EH (cell line): Measurements from ENCODE around the gene GOLPH3.

Experiments
- DNase-seq: peaks from one replicate; pipeline ENCODE4 v3.0.0-alpha.2; 2015; ENCODE audit warnings: low read depth

Gene GOLPH3

GRCh38 chr5:32170303-32171151 is 3.6 kb downstream of the GOLPH3 start:
- DNase-seq: peak; percentile 91

DNA sequence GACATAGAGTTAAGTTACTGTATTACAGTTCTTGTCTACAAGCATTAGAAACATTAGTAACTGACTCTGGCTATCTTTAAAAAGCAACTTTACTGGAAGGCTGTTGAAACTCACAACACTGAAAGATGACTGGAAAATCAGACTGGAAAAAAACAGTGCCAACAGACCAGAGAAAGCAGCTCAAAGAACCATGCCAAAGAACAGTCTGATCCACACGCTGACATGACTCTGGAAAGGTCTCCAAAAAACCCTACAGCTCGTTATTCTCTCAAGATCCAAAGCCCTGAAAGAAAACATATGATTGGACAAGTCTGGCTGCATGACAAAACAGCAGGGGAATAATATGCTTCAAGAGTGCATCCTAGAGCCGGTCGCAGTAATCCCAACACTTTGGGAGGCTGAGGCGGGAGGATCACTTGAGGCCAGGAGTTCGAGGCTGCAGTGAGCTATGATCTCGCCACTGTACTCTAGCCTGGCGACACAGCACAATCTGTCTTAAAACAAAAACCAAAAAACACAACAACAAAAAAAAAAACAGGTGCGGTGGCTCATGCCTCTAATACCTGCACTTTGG is 5.6 kb downstream of the GOLPH3 start:
- no peak for DNase-seq

GRCh38 chr5:32165597-32165996 is 8.5 kb downstream of the GOLPH3 start:
- DNase-seq: no peak

- no peak for DNase-seq
Measured at GRCh38 chr5:32163785-32164184, 10.3 kb downstream of the GOLPH3 start.

GRCh38 chr5:32163053-32163452 is 11.1 kb downstream of the GOLPH3 start:
- DNase-seq: no peak

- no peak for DNase-seq
Measured at GRCh38 chr5:32160228-32160627, 13.9 kb downstream of the GOLPH3 start.

DNA sequence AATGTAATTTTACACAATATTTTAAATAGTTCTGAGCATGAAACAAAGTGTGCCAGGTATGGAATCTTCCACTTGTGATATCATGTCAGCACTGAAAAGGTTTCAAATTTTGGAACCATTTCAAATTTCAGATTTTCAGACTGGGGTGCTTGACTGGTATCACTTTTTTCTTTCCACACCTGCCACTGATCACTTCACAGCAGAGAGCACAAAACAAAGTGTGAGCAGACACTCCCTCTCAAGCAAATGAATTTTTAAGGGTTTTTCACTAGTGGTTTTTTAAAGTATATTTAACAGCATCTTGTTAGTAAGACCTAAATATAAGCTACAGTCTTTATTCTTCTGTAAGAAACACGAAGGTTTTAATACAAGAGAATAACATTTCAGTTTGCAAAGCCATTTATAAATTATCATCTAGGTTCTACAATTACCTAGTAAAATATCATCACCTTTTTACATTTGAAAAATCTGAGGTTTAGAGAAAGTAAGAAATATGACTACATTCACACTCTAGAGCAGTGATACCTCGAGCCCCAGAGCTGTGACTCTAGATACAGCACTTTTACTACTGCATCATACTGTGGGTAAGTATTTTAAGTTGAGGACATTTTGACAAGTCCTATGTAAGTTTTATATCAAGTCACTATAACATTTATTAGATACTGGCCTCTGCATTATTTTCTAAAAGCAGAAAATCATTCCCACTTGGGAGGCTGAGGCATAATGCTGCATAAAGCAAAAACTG is 14.6 kb downstream of the GOLPH3 start:
- DNase-seq: no peak

DNA sequence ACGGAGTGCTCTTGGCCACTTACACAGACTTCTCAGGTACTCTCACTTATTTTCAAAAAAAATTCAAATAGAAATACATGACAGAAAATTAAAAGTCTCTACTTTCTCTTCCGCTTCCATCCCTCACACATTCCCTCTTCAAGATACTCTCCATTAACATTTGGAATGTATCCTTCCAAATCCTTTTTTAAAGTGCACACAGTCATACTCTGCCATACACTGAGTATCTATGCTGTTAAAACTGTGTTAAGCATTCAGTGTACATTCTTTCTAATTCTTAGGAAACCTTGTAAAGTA is 15.5 kb downstream of the GOLPH3 start:
- DNase-seq: no peak

DNA sequence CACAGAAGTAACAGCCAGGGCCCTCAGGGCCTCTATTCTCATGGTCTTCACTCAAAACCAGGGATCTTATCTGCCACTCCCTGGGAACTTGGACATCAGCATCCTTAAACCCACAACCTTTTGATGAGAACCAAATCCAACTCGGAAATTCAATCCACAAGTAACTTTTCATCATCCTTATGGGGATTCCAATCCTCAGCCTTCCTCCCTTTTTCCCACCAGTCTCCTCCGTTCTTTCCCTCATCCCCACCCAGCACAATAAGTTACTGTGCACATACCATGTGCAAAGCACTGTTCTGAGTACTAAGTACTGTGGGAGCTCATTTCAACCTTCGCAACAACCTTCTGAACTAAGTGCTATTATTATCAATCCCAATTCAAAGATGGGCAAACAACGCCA is 17.0 kb downstream of the GOLPH3 start:
- DNase-seq: no peak

DNA sequence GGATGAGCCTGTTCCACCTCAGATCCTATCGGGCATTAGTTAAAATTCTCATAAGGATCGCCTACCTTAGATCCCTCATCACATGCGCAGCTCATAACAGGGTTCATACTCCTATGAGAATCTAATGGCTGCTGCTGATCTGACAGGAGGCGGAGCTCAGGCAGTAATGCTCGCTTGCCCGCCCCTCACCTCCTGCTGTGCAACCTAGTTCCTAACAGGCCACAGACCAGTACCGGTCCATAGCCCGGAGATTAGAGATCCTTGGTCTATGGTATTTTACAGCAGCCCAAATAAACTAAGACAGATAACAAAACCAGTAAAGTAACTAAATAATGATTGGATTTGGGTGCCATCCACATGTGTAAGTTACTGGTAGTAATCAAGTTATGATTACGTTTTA is 17.5 kb downstream of the GOLPH3 start:
- no peak for DNase-seq

- DNase-seq: no peak
Measured at GRCh38 chr5:32155211-32155610, 18.9 kb downstream of the GOLPH3 start.

GRCh38 chr5:32153723-32154122 is 20.4 kb downstream of the GOLPH3 start:
- DNase-seq: peak; percentile 34

- no peak for DNase-seq
Measured at GRCh38 chr5:32151198-32151597, 22.9 kb downstream of the GOLPH3 start.

DNA sequence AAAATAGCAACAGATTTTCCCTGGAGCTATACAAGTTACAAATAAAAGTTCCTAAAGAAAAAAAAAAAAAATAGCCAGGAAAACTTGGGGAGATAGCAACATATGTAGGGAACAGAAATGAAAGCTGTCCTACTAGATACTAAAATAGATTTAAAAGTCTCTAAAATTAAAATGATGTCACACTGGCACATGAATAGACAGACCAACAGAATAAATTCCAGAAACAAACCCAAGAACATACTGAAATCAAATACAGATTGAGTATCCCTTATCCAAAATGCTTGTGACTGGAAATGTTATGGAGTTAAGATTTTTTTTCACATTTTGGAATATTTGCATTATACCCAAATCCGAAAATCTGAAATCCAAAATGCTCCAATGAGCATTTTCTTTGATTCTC is 23.8 kb downstream of the GOLPH3 start:
- DNase-seq: no peak

DNA sequence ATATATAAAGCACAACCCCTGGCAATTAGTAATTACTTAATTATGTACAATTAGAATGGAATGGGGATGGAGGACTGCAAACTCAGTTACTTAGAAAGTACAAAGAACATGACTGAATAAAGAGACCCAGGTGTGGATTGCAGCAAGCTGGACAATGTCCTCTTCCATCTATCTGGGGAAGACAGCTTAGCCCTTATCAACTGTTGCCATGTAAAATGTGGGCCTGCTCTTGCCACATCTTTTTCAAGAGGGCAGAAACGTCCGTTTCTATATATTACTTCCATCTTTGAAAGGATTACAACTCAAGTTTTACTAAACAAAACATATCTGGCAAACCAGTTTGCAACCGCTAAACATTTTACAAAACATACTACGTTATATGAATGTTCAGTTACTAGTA is 26.2 kb downstream of the GOLPH3 start:
- DNase-seq: no peak

GRCh38 chr5:32147236-32147635 is 26.9 kb downstream of the GOLPH3 start:
- DNase-seq: no peak

- no peak for DNase-seq
Measured at GRCh38 chr5:32145378-32145777, 28.7 kb downstream of the GOLPH3 start.

DNA sequence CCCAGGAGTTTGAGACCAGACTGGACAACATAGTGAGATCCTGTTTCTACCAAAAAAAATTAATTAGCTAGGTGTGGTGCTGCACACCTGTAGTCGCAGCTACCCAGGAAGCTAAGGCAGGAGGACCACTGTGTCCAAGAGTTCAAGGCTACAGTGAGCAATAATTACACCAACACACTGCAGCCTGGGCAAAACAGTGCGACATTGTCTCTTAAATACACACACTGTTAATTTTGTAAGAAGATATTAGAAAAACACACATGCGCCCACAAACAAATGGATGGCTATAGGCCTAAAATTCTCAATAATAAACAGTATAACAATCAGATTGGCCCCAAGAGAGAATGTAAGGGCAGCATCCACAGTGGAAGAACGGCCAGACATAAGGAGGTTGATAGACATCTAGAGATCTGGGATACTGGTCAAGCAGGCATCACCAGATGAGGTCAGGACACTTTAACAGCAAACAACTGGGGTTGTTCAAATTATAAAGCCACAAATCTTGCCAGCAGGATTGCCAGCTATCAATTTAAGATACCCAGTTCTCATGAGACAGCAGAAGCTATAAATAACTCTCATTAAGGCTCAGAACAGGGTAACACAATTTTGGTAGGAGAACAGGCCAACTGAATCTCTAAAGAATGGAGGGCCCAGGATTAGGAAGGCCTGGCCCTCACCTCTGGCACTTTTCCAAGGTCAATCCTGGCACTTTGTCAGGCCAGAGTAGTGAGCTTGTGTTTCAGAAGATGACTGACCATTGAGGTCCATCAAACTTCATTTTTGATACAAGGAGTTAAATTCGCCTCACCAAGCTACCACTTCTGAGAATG is 29.5 kb downstream of the GOLPH3 start:
- DNase-seq: peak; percentile 14

- DNase-seq: peak; percentile 24
Measured at GRCh38 chr5:32143617-32144377, 30.3 kb downstream of the GOLPH3 start.

GRCh38 chr5:32138839-32139493 is 35.2 kb downstream of the GOLPH3 start:
- DNase-seq: no peak

GRCh38 chr5:32136342-32136741 is 37.8 kb downstream of the GOLPH3 start:
- peak; percentile 25 for DNase-seq
